ENCODE data around the gene NAXE.
A peak's percentile ranks its signal among the peaks of the same experiment; 100 is the strongest.

DNA sequence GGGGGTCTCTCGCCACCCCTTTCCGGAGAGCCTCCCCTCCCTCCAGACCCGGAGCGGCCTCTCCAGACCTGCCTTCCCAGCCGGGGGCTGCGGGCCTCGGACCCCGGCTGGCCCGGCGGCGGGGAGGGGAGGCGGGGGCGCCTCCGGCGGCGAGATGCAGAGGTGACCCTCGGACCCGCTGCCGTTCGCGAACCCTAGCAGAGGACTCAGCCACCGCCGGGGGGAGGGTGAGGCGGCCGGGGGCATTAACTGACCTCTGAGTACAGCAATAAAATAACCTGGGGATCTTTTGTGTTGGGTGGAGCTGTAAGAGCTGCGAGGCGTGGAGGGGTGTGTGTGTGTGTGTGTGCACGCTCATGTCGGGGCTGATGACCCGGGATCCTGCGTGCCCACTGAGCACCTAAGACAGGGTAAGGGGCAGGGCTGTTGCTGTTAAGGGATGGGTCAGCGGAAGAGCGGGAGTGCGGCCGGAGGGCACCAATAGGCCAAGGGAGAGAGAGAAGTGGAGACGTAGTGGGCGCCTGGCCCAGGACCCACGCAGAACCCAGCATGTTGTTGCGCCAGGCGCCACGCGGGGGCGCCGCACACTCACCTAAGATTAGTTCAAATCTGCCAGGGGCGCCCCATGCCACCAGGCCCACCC is 34.0 kb downstream of the NAXE start:
- TF ChIP-seq, protein P1, sequence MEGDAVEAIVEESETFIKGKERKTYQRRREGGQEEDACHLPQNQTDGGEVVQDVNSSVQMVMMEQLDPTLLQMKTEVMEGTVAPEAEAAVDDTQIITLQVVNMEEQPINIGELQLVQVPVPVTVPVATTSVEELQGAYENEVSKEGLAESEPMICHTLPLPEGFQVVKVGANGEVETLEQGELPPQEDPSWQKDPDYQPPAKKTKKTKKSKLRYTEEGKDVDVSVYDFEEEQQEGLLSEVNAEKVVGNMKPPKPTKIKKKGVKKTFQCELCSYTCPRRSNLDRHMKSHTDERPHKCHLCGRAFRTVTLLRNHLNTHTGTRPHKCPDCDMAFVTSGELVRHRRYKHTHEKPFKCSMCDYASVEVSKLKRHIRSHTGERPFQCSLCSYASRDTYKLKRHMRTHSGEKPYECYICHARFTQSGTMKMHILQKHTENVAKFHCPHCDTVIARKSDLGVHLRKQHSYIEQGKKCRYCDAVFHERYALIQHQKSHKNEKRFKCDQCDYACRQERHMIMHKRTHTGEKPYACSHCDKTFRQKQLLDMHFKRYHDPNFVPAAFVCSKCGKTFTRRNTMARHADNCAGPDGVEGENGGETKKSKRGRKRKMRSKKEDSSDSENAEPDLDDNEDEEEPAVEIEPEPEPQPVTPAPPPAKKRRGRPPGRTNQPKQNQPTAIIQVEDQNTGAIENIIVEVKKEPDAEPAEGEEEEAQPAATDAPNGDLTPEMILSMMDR (IDR thresholded peaks at IDR 0.05; ENCODE audit: low read length), result peak; percentile 85
- TF ChIP-seq EZH2 (IDR thresholded peaks at IDR 0.05; ENCODE audit: borderline replicate concordance, low read length), result no peak
